Thyroid gland (tissue), 4 donors: ENCODE results near the gene HSF2BP. TPM values are rescaled to one million over a fixed set of nuclear protein-coding genes. Genes with fewer than 3 reads are reported as not detected.
"Not testable (repeated sequence)": the region's sequence is repeated elsewhere in the genome, so short reads cannot be mapped to it uniquely, and the experiment has no call there.

Experiments
- DNase-seq, 2 donors: peaks; one replicate each; pipeline ENCODE4 v3.0.0-alpha.2; 2019
- H3K27ac ChIP-seq, 3 donors: fragments of 200-600 bp; sonication (generic); 1 replicate in 2 of 3; 2 replicates in 1 of 3; pipeline ENCODE4 v1.5.1; 2016 to 2019; ENCODE audit warnings: mild to moderate bottlenecking in 1 of 3, moderate library complexity in 1 of 3
- H3K27me3 ChIP-seq: fragments of 200-600 bp; sonication (generic); one replicate; pipeline ENCODE4 v1.5.1; 2019
- H3K36me3 ChIP-seq, 2 donors: fragments of 200-600 bp; sonication (generic); one replicate each; pipeline ENCODE4 v1.5.1; 2016 to 2019
- H3K4me1 ChIP-seq, 2 donors: fragments of 200-600 bp; sonication (generic); one replicate each; pipeline ENCODE4 v1.5.1; 2017 to 2019
- H3K4me3 ChIP-seq, 3 donors: fragments of 200-600 bp; sonication (generic); replicated peaks in 1 of 3; 1 replicate in 2 of 3; 2 replicates in 1 of 3; pipeline ENCODE4 v1.5.1; 2016; ENCODE audit warnings: mild to moderate bottlenecking in 1 of 3
- H3K9me3 ChIP-seq: fragments of 200-600 bp; sonication (generic); one replicate; pipeline ENCODE4 v1.5.1; 2017
- POLR2A ChIP-seq, 2 donors: fragments of 450-650 bp; IDR thresholded peaks; one replicate each; pipeline ENCODE4 v1.6.1; 2017; ENCODE audit warnings: antibody characterized with exemption in 2 of 2, mild to moderate bottlenecking in 2 of 2, moderate library complexity in 1 of 2
- WGBS, 2 donors: methylation state at CpG; one replicate each; pipeline ENCODE4 v1.1.5; 2017; 5-methylcytosine and 5-hydroxymethylcytosine counted together
- intact Hi-C: fragments of 100-400 bp; cut with DNase I; formaldehyde crosslinking; loops from one replicate; pipeline ENCODE4 v1.15.1; 2023
- total RNA-seq, 4 donors: library from RNA; depleted of rRNA; stranded (reverse); fragments of >200 nt; gene quantifications; one replicate each; pipeline ENCODE4 v1.2.3, GENCODE V29; 2016
- TF ChIP-seq, protein P1 (sequence below), 6 experiments: fragments of 200-600 bp in 3 of 6; fragments of 450-650 bp in 3 of 6; sonication (generic) in 3 of 6; IDR thresholded peaks; one replicate each; pipeline ENCODE4 v1.5.1; 2016 to 2019; ENCODE audit warnings: antibody characterized with exemption in 6 of 6, mild to moderate bottlenecking in 2 of 6, inconsistent platforms in 1 of 6, moderate library complexity in 1 of 6

The HSF2BP gene
- total RNA-seq, 4 donors from 2014 or later: 0.33 to 1.2 (median 0.84) TPM

DNA sequence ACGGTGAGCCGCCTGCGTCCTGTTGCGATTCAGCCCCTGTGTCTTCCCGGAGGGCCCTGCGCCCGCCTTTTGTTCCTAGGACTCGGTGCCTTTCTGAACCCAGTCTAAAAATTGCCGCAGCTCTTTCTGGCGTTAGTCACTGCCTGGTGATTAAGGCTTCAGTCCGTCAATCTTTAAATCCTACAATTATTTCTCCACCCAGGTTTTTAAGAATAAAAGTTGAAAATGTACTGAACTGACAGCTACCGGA is 43.4 kb upstream of the HSF2BP start:
- intact Hi-C loops: loop anchor here (5.0 kb wide), 1 partner anchor 40 kb away; no protein-coding TSS in a partner anchor

GRCh38 chr21:43701936-43702784 is 42.9 kb upstream of the HSF2BP start:
- peaks cover 0 to 13% of the 10 kb centered on the region in 2 donors for H3K4me1 ChIP-seq
- no peak overlapping the region for H3K4me3 ChIP-seq
- WGBS, 2 donors: 72% methylated on average over 26 to 27 of the region's 29 CpGs
- no peak for TF ChIP-seq POLR2A (IDR thresholded peaks at IDR 0.05)
- TF ChIP-seq, protein P1, sequence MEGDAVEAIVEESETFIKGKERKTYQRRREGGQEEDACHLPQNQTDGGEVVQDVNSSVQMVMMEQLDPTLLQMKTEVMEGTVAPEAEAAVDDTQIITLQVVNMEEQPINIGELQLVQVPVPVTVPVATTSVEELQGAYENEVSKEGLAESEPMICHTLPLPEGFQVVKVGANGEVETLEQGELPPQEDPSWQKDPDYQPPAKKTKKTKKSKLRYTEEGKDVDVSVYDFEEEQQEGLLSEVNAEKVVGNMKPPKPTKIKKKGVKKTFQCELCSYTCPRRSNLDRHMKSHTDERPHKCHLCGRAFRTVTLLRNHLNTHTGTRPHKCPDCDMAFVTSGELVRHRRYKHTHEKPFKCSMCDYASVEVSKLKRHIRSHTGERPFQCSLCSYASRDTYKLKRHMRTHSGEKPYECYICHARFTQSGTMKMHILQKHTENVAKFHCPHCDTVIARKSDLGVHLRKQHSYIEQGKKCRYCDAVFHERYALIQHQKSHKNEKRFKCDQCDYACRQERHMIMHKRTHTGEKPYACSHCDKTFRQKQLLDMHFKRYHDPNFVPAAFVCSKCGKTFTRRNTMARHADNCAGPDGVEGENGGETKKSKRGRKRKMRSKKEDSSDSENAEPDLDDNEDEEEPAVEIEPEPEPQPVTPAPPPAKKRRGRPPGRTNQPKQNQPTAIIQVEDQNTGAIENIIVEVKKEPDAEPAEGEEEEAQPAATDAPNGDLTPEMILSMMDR (IDR thresholded peaks at IDR 0.05): no peak
- no peaks in the 10 kb centered on the region for H3K36me3 ChIP-seq
- no peaks in the 10 kb centered on the region for H3K27me3 ChIP-seq
- intact Hi-C loops: loop anchor here (5.0 kb wide), 1 partner anchor 40 kb away; no protein-coding TSS in a partner anchor
- H3K27ac ChIP-seq: no peak overlapping the region
- no peaks in the 10 kb centered on the region for H3K9me3 ChIP-seq
- no peak for DNase-seq

More for the DNA sequence above, 43.4 kb upstream of the HSF2BP start:
- WGBS, 2 donors: 61 to 73% methylated on average over 12 of the region's 12 CpGs
- Histone ChIP-seq H3K27me3 (no peaks in the 10 kb centered on the region), H3K9me3 (no peaks in the 10 kb centered on the region), H3K27ac (no peak overlapping the region), H3K36me3 (no peaks in the 10 kb centered on the region), H3K4me3 (no peak overlapping the region), H3K4me1 (peaks cover 0 to 13% of the 10 kb centered on the region in 2 donors)
- no peak for DNase-seq
- TF ChIP-seq POLR2A (IDR thresholded peaks at IDR 0.05): no peak
- TF ChIP-seq, protein P1 (IDR thresholded peaks at IDR 0.05): no peak

GRCh38 chr21:43699933-43700599 is 40.8 kb upstream of the HSF2BP start:
- 74 to 79% methylated on average over 12 of the region's 13 CpGs for WGBS, 2 donors

GRCh38 chr21:43699492-43699777 is 40.1 kb upstream of the HSF2BP start:
- DNase-seq, H3K4me3 ChIP-seq, H3K36me3 ChIP-seq, H3K27me3 ChIP-seq, H3K27ac ChIP-seq, intact Hi-C loops, H3K9me3 ChIP-seq: not testable (repeated sequence)
- 79 to 92% methylated on average over 5 of the region's 5 CpGs for WGBS, 2 donors
- peaks cover 0 to 13% of the 10 kb centered on the region in 2 donors for H3K4me1 ChIP-seq

More at GRCh38 chr21:43699933-43700599, 40.8 kb upstream of the HSF2BP start:
- no peaks in the 10 kb centered on the region for H3K9me3 ChIP-seq
- no peak for TF ChIP-seq POLR2A (IDR thresholded peaks at IDR 0.05)
- TF ChIP-seq, protein P1 (IDR thresholded peaks at IDR 0.05): no peak
- H3K36me3 ChIP-seq: no peaks in the 10 kb centered on the region
- no peak overlapping the region for H3K4me3 ChIP-seq
- peaks cover 0 to 13% of the 10 kb centered on the region in 2 donors for H3K4me1 ChIP-seq
- intact Hi-C loops: loop anchor here (5.0 kb wide), 1 partner anchor 38 kb away; no protein-coding TSS in a partner anchor
- no peaks in the 10 kb centered on the region for H3K27me3 ChIP-seq
- H3K27ac ChIP-seq: no peak overlapping the region
- no peak for DNase-seq

- Histone ChIP-seq H3K4me3 (no peak overlapping the region), H3K27me3 (no peaks in the 10 kb centered on the region), H3K36me3 (peaks cover 7 to 10% of the 10 kb centered on the region in 2 donors), H3K9me3 (no peaks in the 10 kb centered on the region), H3K27ac (no peak overlapping the region), H3K4me1 (peaks cover 0 to 8% of the 10 kb centered on the region in 2 donors)
- DNase-seq: no peak
- TF ChIP-seq, protein P1 (IDR thresholded peaks at IDR 0.05): no peak
- TF ChIP-seq POLR2A (IDR thresholded peaks at IDR 0.05): no peak
- 82 to 84% methylated on average over 11 of the region's 11 CpGs for WGBS, 2 donors
- intact Hi-C loops: no loop called here
Observed at GRCh38 chr21:43697758-43698643, 38.7 kb upstream of the HSF2BP start.
